Heart left ventricle (tissue), 13 donors: ENCODE measurements around the gene FADS2.

Experiments used
- POLR2A ChIP-seq, 2 donors: fragments of 450-650 bp; IDR thresholded peaks; one replicate each; pipeline ENCODE4 v1.6.1; 2017; ENCODE audit warnings: antibody characterized with exemption in 2 of 2, mild to moderate bottlenecking in 2 of 2, moderate library complexity in 2 of 2
- TF ChIP-seq, protein P1 (sequence below), 12 donors: fragments of 200-600 bp; sonication (generic) in 4 of 12; IDR thresholded peaks; one replicate each; pipeline versions ENCODE4 v1.5.0 to v1.8.0; 2018 to 2022; ENCODE audit warnings: antibody characterized with exemption in 12 of 12, mild to moderate bottlenecking in 5 of 12
- donor health status: ischemic (EF 13 %, LVEDD 7.1; RV severe dilation, severe dysfunction).
- donor health status: DM: no; HTN: yes; CAD: no.
- donor health status: DM: no; HTN: no; CAD: no.
- donor health status: ischemic (EF 25% LVEDD 6.9; RV normal size, moderate dysfunction).
- donor health status: ischemic (EF 25% LVEDD 5.7; RV mildly dilated, moderate dysfunction).
- donor health status: ischemic (EF 35%, LVEDD 5.7; RV mildly dilated, moderate dysfunction).
- donor health status: nonischemic (EF 11% LVEDD 7.7; RV severe dilation, severe dysfunction).
- donor health status: DM: yes; HTN: yes; CAD: no.
- donor health status: PGD.
- donor health status: ischemic (EF 29% LVEDD 5.4; RV normal size, mild dysfunction).
- donor health status: nonischemic (EF 23%, LVEDD 6.1; RV moderate dilation, normal function).

- TF ChIP-seq, protein P1, sequence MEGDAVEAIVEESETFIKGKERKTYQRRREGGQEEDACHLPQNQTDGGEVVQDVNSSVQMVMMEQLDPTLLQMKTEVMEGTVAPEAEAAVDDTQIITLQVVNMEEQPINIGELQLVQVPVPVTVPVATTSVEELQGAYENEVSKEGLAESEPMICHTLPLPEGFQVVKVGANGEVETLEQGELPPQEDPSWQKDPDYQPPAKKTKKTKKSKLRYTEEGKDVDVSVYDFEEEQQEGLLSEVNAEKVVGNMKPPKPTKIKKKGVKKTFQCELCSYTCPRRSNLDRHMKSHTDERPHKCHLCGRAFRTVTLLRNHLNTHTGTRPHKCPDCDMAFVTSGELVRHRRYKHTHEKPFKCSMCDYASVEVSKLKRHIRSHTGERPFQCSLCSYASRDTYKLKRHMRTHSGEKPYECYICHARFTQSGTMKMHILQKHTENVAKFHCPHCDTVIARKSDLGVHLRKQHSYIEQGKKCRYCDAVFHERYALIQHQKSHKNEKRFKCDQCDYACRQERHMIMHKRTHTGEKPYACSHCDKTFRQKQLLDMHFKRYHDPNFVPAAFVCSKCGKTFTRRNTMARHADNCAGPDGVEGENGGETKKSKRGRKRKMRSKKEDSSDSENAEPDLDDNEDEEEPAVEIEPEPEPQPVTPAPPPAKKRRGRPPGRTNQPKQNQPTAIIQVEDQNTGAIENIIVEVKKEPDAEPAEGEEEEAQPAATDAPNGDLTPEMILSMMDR (IDR thresholded peaks at IDR 0.05), result no peak
- no peak for TF ChIP-seq POLR2A (IDR thresholded peaks at IDR 0.05)
Measured at GRCh38 chr11:61846362-61847020, 18.4 kb downstream of the FADS2 start.
